DND-41 (cell line): ENCODE data around the gene CYTH3.

Experiments used
- CTCF ChIP-seq: IDR thresholded peaks from 2 replicates; pipeline ENCODE4 v1.5.1; 2012; ENCODE audit warnings: borderline replicate concordance, low read length, moderate library complexity, mild to moderate bottlenecking; ENCODE audit not compliant: poor library complexity, severe bottlenecking; ENCODE audit errors: extremely low read depth
- EZH2 ChIP-seq: IDR thresholded peaks from 3 replicates; pipeline ENCODE4 v1.6.1; 2012; ENCODE audit warnings: borderline replicate concordance, low read depth, mild to moderate bottlenecking, moderate library complexity, low read length, inconsistent platforms; ENCODE audit not compliant: severe bottlenecking

GRCh38 chr7:6252341-6252746 is 20.1 kb downstream of the CYTH3 start:
- TF ChIP-seq CTCF (no peak), EZH2 (no peak)
